ENCODE results near the gene MAPT.

- TF ChIP-seq, protein P1, sequence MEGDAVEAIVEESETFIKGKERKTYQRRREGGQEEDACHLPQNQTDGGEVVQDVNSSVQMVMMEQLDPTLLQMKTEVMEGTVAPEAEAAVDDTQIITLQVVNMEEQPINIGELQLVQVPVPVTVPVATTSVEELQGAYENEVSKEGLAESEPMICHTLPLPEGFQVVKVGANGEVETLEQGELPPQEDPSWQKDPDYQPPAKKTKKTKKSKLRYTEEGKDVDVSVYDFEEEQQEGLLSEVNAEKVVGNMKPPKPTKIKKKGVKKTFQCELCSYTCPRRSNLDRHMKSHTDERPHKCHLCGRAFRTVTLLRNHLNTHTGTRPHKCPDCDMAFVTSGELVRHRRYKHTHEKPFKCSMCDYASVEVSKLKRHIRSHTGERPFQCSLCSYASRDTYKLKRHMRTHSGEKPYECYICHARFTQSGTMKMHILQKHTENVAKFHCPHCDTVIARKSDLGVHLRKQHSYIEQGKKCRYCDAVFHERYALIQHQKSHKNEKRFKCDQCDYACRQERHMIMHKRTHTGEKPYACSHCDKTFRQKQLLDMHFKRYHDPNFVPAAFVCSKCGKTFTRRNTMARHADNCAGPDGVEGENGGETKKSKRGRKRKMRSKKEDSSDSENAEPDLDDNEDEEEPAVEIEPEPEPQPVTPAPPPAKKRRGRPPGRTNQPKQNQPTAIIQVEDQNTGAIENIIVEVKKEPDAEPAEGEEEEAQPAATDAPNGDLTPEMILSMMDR (IDR thresholded peaks at IDR 0.05; ENCODE audit: low read depth, low read length, poor library complexity, severe bottlenecking) = no peak
- TF ChIP-seq EZH2phosphoT487 (IDR thresholded peaks at IDR 0.05; ENCODE audit: borderline replicate concordance, low read length) = no peak
Measured at GRCh38 chr17:46045639-46046038, 151.3 kb downstream of the MAPT start.
